Naive thymus-derived CD4-positive, alpha-beta T cell (primary cell): Measurements from ENCODE around the gene ZBTB20. TPM values are rescaled to one million over a fixed set of nuclear protein-coding genes. Genes with fewer than 3 reads are reported as not detected.
A peak's percentile ranks its signal among the peaks of the same experiment; 100 is the strongest.

Source experiments
- ATAC-seq: fragments of 150-1000 bp; cut with Tn5 transposase; 2 replicates; pipeline ENCODE4 v1.10.0; 2021; ENCODE audit warnings: mild to moderate bottlenecking, moderate library complexity
- CTCF ChIA-PET: fragments of 350-600 bp; sonication (Branson Sonifier 250); formaldehyde crosslinking; loops from one replicate; lab custom pipeline; 2021; ENCODE audit warnings: antibody characterized with exemption; lab: Charles Lee
- POLR2A ChIA-PET: fragments of 350-600 bp; sonication (Branson Sonifier 250); formaldehyde crosslinking; loops from one replicate; lab custom pipeline; 2021; ENCODE audit warnings: antibody characterized with exemption, inconsistent platforms; lab: Charles Lee
- DNase-seq, 9 donors: peaks; one replicate each; pipeline versions ENCODE4 v3.0.0 to v3.0.0-alpha.2; 2020 to 2022; ENCODE audit warnings: mixed read lengths in 1 of 9
- H3K27ac ChIP-seq: one replicate; pipeline ENCODE4 v1.7.0; 2013; ENCODE audit warnings: mild to moderate bottlenecking, low read depth, low read length, moderate library complexity
- H3K27me3 ChIP-seq, 2 donors: one replicate each; pipeline ENCODE4 v1.7.0; 2013; ENCODE audit warnings: low read length in 2 of 2, mild to moderate bottlenecking in 2 of 2, moderate library complexity in 2 of 2; ENCODE audit not compliant: control insufficient read depth in 2 of 2, insufficient read depth in 2 of 2
- H3K36me3 ChIP-seq, 3 experiments: 1 replicate in 2 of 3; 2 replicates in 1 of 3; pipeline ENCODE4 v1.7.0; 2013; ENCODE audit warnings: low read length in 3 of 3, mild to moderate bottlenecking in 3 of 3, moderate library complexity in 1 of 3; ENCODE audit not compliant: insufficient read depth in 3 of 3, control insufficient read depth in 2 of 3
- H3K4me1 ChIP-seq, 2 donors: one replicate each; pipeline ENCODE4 v1.7.0; 2013; ENCODE audit warnings: low read length in 2 of 2, mild to moderate bottlenecking in 2 of 2, moderate library complexity in 1 of 2; ENCODE audit not compliant: control insufficient read depth in 2 of 2, insufficient read depth in 2 of 2
- H3K4me3 ChIP-seq: 2 replicates; pipeline ENCODE4 v1.7.0; 2013; ENCODE audit warnings: mild to moderate bottlenecking, low read length
- H3K9me3 ChIP-seq, 3 experiments: 1 replicate in 2 of 3; 2 replicates in 1 of 3; pipeline ENCODE4 v1.7.0; 2013; ENCODE audit warnings: low read length in 3 of 3; ENCODE audit not compliant: control insufficient read depth in 2 of 3
- H3K27ac Mint-ChIP-seq, 9 donors: one replicate each; pipeline ENCODE4 v1.8.0; 2020 to 2022; ENCODE audit warnings: mixed read lengths in 9 of 9, mild to moderate bottlenecking in 8 of 9, moderate library complexity in 5 of 9, inconsistent platforms in 2 of 9
- H3K27me3 Mint-ChIP-seq, 5 donors: one replicate each; pipeline ENCODE4 v1.8.0; 2021 to 2022; ENCODE audit warnings: mixed read lengths in 5 of 5, mild to moderate bottlenecking in 1 of 5
- H3K36me3 Mint-ChIP-seq, 5 donors: one replicate each; pipeline ENCODE4 v1.8.0; 2020 to 2022; ENCODE audit warnings: mixed read lengths in 5 of 5, mild to moderate bottlenecking in 3 of 5, inconsistent platforms in 1 of 5
- H3K4me1 Mint-ChIP-seq, 7 donors: one replicate each; pipeline ENCODE4 v1.8.0; 2020 to 2022; ENCODE audit warnings: mixed read lengths in 7 of 7, mild to moderate bottlenecking in 3 of 7, inconsistent platforms in 1 of 7
- H3K4me3 Mint-ChIP-seq, 10 donors: one replicate each; pipeline ENCODE4 v1.8.0; 2020 to 2022; ENCODE audit warnings: mild to moderate bottlenecking in 10 of 10, mixed read lengths in 10 of 10, moderate library complexity in 6 of 10, inconsistent platforms in 2 of 10
- H3K9me3 Mint-ChIP-seq, 11 donors: one replicate each; pipeline ENCODE4 v1.8.0; 2020 to 2022; ENCODE audit warnings: mixed read lengths in 11 of 11, mild to moderate bottlenecking in 4 of 11, inconsistent platforms in 1 of 11, moderate library complexity in 1 of 11
- intact Hi-C, 2 donors: fragments of 100-400 bp; cut with micrococcal nuclease; formaldehyde crosslinking; loops; one replicate each; pipeline ENCODE4 v1.15.1; 2023
- polyA plus RNA-seq, 2 donors: library from polyadenylated mRNA; unstranded; fragments of 300-500 nt; fragmentation: Illumina TruSeq; gene quantifications; one replicate each; pipeline ENCODE4 v1.2.3, GENCODE V29; 2021
- total RNA-seq, 6 experiments: library from RNA in 5 of 6; stranded (reverse) in 5 of 6; gene quantifications; 1 replicate in 5 of 6; 2 replicates in 1 of 6; pipeline ENCODE4 v1.2.3 and lab custom pipeline; 2021 to 2026

ZBTB20 gene
- 10 to 100 TPM; 14.9 to 69.5 (median 64.0) TPM for total RNA-seq
- polyA plus RNA-seq, result 10 to 100 TPM; 24.4 to 27.0 TPM
- total RNA-seq (lab: John Stamatoyannopoulos, UW), result 106 reads per million, percentile 85 among the genes with 10 or more reads in this experiment

GRCh38 chr3:115146418-115147328, at the start of gene ZBTB20:
Gene ZBTB20 (minus strand): TSS chr3:115147288.
- POLR2A ChIA-PET, result interaction anchor here (0.5 to 6.8 kb wide), 23 partner anchors 10 to 1418 kb away, joined by 3 to 111 read pairs (median 4); partner anchors contain the start of genes ATP6V1A, CCDC191, NAA50 and QTRT2
- peaks cover 0 to 7% (median 0%) of the 10 kb centered on the region in 3 experiments for H3K9me3 ChIP-seq
- Mint-ChIP-seq H3K27ac (peak within 1 kb of the TSS; percentile 97 to 100 (median 100)), H3K4me1 (peaks cover 18 to 52% (median 30%) of the 10 kb centered on the region in 7 donors), H3K9me3 (peaks cover 0 to 16% (median 5%) of the 10 kb centered on the region in 11 donors), H3K4me3 (peak within 1 kb of the TSS; percentile 93 to 100 (median 96)), H3K36me3 (peaks cover 4 to 11% (median 5%) of the 10 kb centered on the region in 5 donors), H3K27me3 (peaks cover 0 to 4% (median 0%) of the 10 kb centered on the region in 5 donors)
- peak; percentile 43 for ATAC-seq
- H3K36me3 ChIP-seq, result peaks cover 0 to 8% (median 0%) of the 10 kb centered on the region in 3 experiments
- CTCF ChIA-PET, result interaction anchor here (0.5 to 2.3 kb wide), 8 partner anchors 12 to 512 kb away, joined by 3 to 10 read pairs (median 4); no protein-coding TSS in a partner anchor
- DNase-seq, result peak; percentile 63 to 81 (median 72)
- no peaks in the 10 kb centered on the region for H3K27me3 ChIP-seq
- peak within 1 kb of the TSS; percentile 98 for H3K27ac ChIP-seq
- peaks cover 15 to 18% of the 10 kb centered on the region in 2 donors for H3K4me1 ChIP-seq
- peak within 1 kb of the TSS; percentile 92 for H3K4me3 ChIP-seq
- intact Hi-C loops, result loop anchor here (1.0 to 10.0 kb wide), 15 partner anchors 19 to 1632 kb away; partner anchors contain the start of genes CCDC191 (in 2 of the 2), QTRT2 (in 2 of the 2), SIDT1 (in 2 of the 2) and SPICE1 (in 1 of the 2)

GRCh38 chr3:115194476-115194875, 47.4 kb upstream of the ZBTB20 start:
- no peaks in the 10 kb centered on the region for H3K4me1 ChIP-seq
- intact Hi-C loops, result no loop called here
- ChIA-PET POLR2A (no interaction called here), CTCF (no interaction called here)
- DNase-seq (no peak), ATAC-seq (no peak)
- peaks cover 0 to 24% (median 14%) of the 10 kb centered on the region in 5 donors for H3K36me3 Mint-ChIP-seq
- H3K27me3 Mint-ChIP-seq, result no peaks in the 10 kb centered on the region
- no peak overlapping the region for H3K4me3 Mint-ChIP-seq
- no peaks in the 10 kb centered on the region for H3K4me1 Mint-ChIP-seq
- no peak overlapping the region for H3K27ac Mint-ChIP-seq
- H3K27ac ChIP-seq, result no peak overlapping the region
- H3K27me3 ChIP-seq, result no peaks in the 10 kb centered on the region
- no peak overlapping the region for H3K4me3 ChIP-seq
- no peaks in the 10 kb centered on the region for H3K36me3 ChIP-seq
- no peaks in the 10 kb centered on the region for H3K9me3 ChIP-seq
- peaks cover 0 to 29% (median 7%) of the 10 kb centered on the region in 11 donors for H3K9me3 Mint-ChIP-seq

GRCh38 chr3:115190747-115191146, 43.7 kb upstream of the ZBTB20 start:
- ATAC-seq (no peak), DNase-seq (no peak)
- no peaks in the 10 kb centered on the region for H3K4me1 ChIP-seq
- H3K36me3 Mint-ChIP-seq, result peaks cover 0 to 15% (median 14%) of the 10 kb centered on the region in 5 donors
- peaks cover 0 to 8% (median 0%) of the 10 kb centered on the region in 7 donors for H3K4me1 Mint-ChIP-seq
- no peaks in the 10 kb centered on the region for H3K9me3 ChIP-seq
- H3K27me3 ChIP-seq, result no peaks in the 10 kb centered on the region
- H3K36me3 ChIP-seq, result no peaks in the 10 kb centered on the region
- H3K4me3 Mint-ChIP-seq, result no peak overlapping the region
- peaks cover 0 to 28% (median 3%) of the 10 kb centered on the region in 11 donors for H3K9me3 Mint-ChIP-seq
- H3K27ac Mint-ChIP-seq, result no peak overlapping the region
- ChIA-PET CTCF (no interaction called here), POLR2A (no interaction called here)
- no peak overlapping the region for H3K27ac ChIP-seq
- intact Hi-C loops, result no loop called here
- H3K27me3 Mint-ChIP-seq, result no peaks in the 10 kb centered on the region
- H3K4me3 ChIP-seq, result no peak overlapping the region

- Mint-ChIP-seq H3K9me3 (peaks cover 0 to 26% (median 3%) of the 10 kb centered on the region in 11 donors), H3K27ac (no peak overlapping the region), H3K36me3 (peaks cover 0 to 7% (median 6%) of the 10 kb centered on the region in 5 donors), H3K4me1 (peaks cover 0 to 8% (median 0%) of the 10 kb centered on the region in 7 donors), H3K27me3 (no peaks in the 10 kb centered on the region), H3K4me3 (no peak overlapping the region)
- Histone ChIP-seq H3K9me3 (no peaks in the 10 kb centered on the region), H3K4me1 (no peaks in the 10 kb centered on the region), H3K27ac (no peak overlapping the region), H3K4me3 (no peak overlapping the region), H3K27me3 (no peaks in the 10 kb centered on the region), H3K36me3 (no peaks in the 10 kb centered on the region)
- ATAC-seq (no peak), DNase-seq (no peak)
- ChIA-PET POLR2A (no interaction called here), CTCF (interaction anchor here (0.5 kb wide), 1 partner anchor 385 kb away, joined by 3 read pairs; no protein-coding TSS in a partner anchor)
- intact Hi-C loops, result no loop called here
Observed at GRCh38 chr3:115187149-115187757, 40.2 kb upstream of the ZBTB20 start.

GRCh38 chr3:115186351-115187148, 39.5 kb upstream of the ZBTB20 start:
- Mint-ChIP-seq H3K27me3 (peaks cover 0 to 2% (median 0%) of the 10 kb centered on the region in 5 donors), H3K9me3 (peaks cover 0 to 19% (median 3%) of the 10 kb centered on the region in 11 donors), H3K27ac (no peak overlapping the region), H3K4me3 (no peak overlapping the region), H3K4me1 (peaks cover 0 to 8% (median 0%) of the 10 kb centered on the region in 7 donors), H3K36me3 (peaks cover 0 to 4% (median under 1%) of the 10 kb centered on the region in 5 donors)
- no peak overlapping the region for H3K27ac ChIP-seq
- no peaks in the 10 kb centered on the region for H3K36me3 ChIP-seq
- ChIA-PET POLR2A (no interaction called here), CTCF (interaction anchor here (0.5 kb wide), 1 partner anchor 384 kb away, joined by 3 read pairs; no protein-coding TSS in a partner anchor)
- H3K27me3 ChIP-seq, result no peaks in the 10 kb centered on the region
- no peak overlapping the region for H3K4me3 ChIP-seq
- DNase-seq, result no peak
- no peak for ATAC-seq
- intact Hi-C loops, result no loop called here
- H3K4me1 ChIP-seq, result no peaks in the 10 kb centered on the region
- no peaks in the 10 kb centered on the region for H3K9me3 ChIP-seq
